ENCODE measurements around the gene IMPG1. TPM values are rescaled to one million over a fixed set of nuclear protein-coding genes. Genes with fewer than 3 reads are reported as not detected.

IMPG1 gene
- total and polyA plus RNA-seq, 10 of the 15 experiments (the other 5 are each of a cell fraction or from before 2014, with no cell fraction given), result not detected

DNA sequence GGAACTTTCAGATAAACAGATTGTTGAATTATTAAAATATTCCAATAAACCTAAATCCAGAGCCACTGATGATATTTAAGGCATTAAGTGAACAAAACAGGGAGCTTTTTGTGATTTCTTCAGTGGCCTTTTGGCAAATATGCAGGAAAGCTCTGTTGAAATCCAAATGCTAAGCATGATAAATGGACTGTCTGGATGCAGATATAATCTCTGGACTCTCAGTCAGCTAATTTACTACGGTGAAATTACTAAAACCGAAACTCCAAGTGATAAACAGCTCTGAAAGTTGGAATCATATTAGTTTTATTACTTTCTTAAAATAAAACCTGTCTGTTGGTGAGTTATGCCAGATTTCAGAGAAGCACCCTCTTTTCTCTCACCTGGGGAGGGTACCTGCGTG lies 120.3 kb downstream of the IMPG1 start:
- RAD21 ChIA-PET (ENCODE audit: unreplicated experiment), result no interaction called here
- Histone ChIP-seq H3K4me1 (ENCODE audit: control insufficient read depth, insufficient read depth, low read length) (no peaks in the 10 kb centered on the region), H4K20me1 (ENCODE audit: control insufficient read depth, insufficient read depth) (no peaks in the 10 kb centered on the region), H3K79me2 (ENCODE audit: control insufficient read depth, insufficient read depth, low read length) (no peaks in the 10 kb centered on the region), H3K9ac (ENCODE audit: control insufficient read depth, insufficient read depth, low read length) (no peak overlapping the region), H3K27me3 (replicated peaks in 1 of 2; ENCODE audit: control insufficient read depth in 2 of 2, insufficient read depth in 2 of 2, low read length in 1 of 2) (no peaks in the 10 kb centered on the region), H3K9me3 (replicated peaks; ENCODE audit: control insufficient read depth, insufficient read depth, low read length) (no peaks in the 10 kb centered on the region), H3K27ac (ENCODE audit: control insufficient read depth, insufficient read depth) (no peak overlapping the region), H3K4me2 (ENCODE audit: control insufficient read depth, insufficient read depth) (no peak overlapping the region), H2AFZ (ENCODE audit: control insufficient read depth, low read depth, low read length) (no peak overlapping the region), H3K36me3 (ENCODE audit: control insufficient read depth in 2 of 2, insufficient read depth in 2 of 2, low read length in 1 of 2) (no peaks in the 10 kb centered on the region), H3K4me3 (no peak overlapping the region)
- no TSS peak for BruUV-seq (replicated peaks)
- TF ChIP-seq BMI1 (IDR thresholded peaks at IDR 0.05; ENCODE audit: borderline replicate concordance) (no peak), POLR2AphosphoS2 (IDR thresholded peaks at IDR 0.05; ENCODE audit: low read depth, low read length) (no peak), ESRRA (IDR thresholded peaks at IDR 0.05; ENCODE audit: low read length) (no peak), ATF7 (IDR thresholded peaks at IDR 0.05; ENCODE audit: low read depth) (no peak), EZH2 (IDR thresholded peaks at IDR 0.05; ENCODE audit: borderline replicate concordance, control insufficient read depth, low read depth, low read length) (no peak), CEBPB (IDR thresholded peaks at IDR 0.05; ENCODE audit: borderline replicate concordance in 1 of 2, low read depth in 2 of 2, low read length in 2 of 2) (no peak), PAX5 (IDR thresholded peaks at IDR 0.05; ENCODE audit: borderline replicate concordance, low read depth, low read length) (no peak), POU2F2 (IDR thresholded peaks at IDR 0.05; ENCODE audit: borderline replicate concordance, low read depth, low read length) (no peak), YBX1 (IDR thresholded peaks at IDR 0.05) (no peak), RBBP5 (conservative IDR thresholded peaks at IDR 0.05) (no peak), PAX8 (IDR thresholded peaks at IDR 0.05) (no peak), TAF1 (IDR thresholded peaks at IDR 0.05; ENCODE audit: borderline replicate concordance, low read depth, low read length) (no peak), GABPA (IDR thresholded peaks at IDR 0.05; ENCODE audit: low read depth) (no peak), MEF2A (IDR thresholded peaks at IDR 0.05; ENCODE audit: insufficient read depth, low read depth, low read length) (no peak)
- TF ChIP-seq, protein P1, sequence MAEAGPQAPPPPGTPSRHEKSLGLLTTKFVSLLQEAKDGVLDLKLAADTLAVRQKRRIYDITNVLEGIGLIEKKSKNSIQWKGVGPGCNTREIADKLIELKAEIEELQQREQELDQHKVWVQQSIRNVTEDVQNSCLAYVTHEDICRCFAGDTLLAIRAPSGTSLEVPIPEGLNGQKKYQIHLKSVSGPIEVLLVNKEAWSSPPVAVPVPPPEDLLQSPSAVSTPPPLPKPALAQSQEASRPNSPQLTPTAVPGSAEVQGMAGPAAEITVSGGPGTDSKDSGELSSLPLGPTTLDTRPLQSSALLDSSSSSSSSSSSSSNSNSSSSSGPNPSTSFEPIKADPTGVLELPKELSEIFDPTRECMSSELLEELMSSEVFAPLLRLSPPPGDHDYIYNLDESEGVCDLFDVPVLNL (IDR thresholded peaks at IDR 0.05; ENCODE audit: low read depth, low read length), result no peak
- TF ChIP-seq, protein P2, sequence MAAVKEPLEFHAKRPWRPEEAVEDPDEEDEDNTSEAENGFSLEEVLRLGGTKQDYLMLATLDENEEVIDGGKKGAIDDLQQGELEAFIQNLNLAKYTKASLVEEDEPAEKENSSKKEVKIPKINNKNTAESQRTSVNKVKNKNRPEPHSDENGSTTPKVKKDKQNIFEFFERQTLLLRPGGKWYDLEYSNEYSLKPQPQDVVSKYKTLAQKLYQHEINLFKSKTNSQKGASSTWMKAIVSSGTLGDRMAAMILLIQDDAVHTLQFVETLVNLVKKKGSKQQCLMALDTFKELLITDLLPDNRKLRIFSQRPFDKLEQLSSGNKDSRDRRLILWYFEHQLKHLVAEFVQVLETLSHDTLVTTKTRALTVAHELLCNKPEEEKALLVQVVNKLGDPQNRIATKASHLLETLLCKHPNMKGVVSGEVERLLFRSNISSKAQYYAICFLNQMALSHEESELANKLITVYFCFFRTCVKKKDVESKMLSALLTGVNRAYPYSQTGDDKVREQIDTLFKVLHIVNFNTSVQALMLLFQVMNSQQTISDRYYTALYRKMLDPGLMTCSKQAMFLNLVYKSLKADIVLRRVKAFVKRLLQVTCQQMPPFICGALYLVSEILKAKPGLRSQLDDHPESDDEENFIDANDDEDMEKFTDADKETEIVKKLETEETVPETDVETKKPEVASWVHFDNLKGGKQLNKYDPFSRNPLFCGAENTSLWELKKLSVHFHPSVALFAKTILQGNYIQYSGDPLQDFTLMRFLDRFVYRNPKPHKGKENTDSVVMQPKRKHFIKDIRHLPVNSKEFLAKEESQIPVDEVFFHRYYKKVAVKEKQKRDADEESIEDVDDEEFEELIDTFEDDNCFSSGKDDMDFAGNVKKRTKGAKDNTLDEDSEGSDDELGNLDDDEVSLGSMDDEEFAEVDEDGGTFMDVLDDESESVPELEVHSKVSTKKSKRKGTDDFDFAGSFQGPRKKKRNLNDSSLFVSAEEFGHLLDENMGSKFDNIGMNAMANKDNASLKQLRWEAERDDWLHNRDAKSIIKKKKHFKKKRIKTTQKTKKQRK (IDR thresholded peaks at IDR 0.05; ENCODE audit: low read depth, low read length), result no peak
- TF ChIP-seq, protein P3, sequence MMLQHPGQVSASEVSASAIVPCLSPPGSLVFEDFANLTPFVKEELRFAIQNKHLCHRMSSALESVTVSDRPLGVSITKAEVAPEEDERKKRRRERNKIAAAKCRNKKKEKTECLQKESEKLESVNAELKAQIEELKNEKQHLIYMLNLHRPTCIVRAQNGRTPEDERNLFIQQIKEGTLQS (IDR thresholded peaks at IDR 0.05; ENCODE audit: borderline replicate concordance, extremely low read depth, low read depth, low read length), result no peak
- ATAC-seq (peak; percentile 42), FAIRE-seq (no peak), DNase-seq (ENCODE audit: low read depth, low spot score) (no peak)
- CTCF ChIA-PET, result interaction anchor here (1.3 to 2.6 kb wide), 2 partner anchors 17 to 21 kb away, joined by 4 to 8 read pairs; no protein-coding TSS in a partner anchor
- in situ Hi-C loops (cut with MboI), result no loop called here
- 4% methylated on average over 3 of the region's 3 CpGs for WGBS (ENCODE audit: insufficient coverage, insufficient replicate concordance, low lambda C conversion rate, missing lambda C conversion rate)
- POLR2A ChIA-PET, result no interaction called here
- intact Hi-C loops (cut with micrococcal nuclease; ENCODE audit: unreplicated experiment), result no loop called here
- SMC1A ChIA-PET (ENCODE audit: uncharacterized antibody, unreplicated experiment), result interaction anchor here (1.2 to 1.8 kb wide), 2 partner anchors 10 to 19 kb away, joined by 3 to 6 read pairs; no protein-coding TSS in a partner anchor

Measured in GM12878 (cell line).